HG02884 (cell line): ENCODE measurements around the gene CIRBP.

ENCODE experiments used
- ATAC-seq: cut with Tn5 transposase; IDR thresholded peaks from one replicate; pipeline ENCODE4 v1.9.1; 2021; ENCODE audit warnings: mild to moderate bottlenecking, moderate library complexity; ENCODE audit not compliant: unreplicated experiment

Gene CIRBP

DNA sequence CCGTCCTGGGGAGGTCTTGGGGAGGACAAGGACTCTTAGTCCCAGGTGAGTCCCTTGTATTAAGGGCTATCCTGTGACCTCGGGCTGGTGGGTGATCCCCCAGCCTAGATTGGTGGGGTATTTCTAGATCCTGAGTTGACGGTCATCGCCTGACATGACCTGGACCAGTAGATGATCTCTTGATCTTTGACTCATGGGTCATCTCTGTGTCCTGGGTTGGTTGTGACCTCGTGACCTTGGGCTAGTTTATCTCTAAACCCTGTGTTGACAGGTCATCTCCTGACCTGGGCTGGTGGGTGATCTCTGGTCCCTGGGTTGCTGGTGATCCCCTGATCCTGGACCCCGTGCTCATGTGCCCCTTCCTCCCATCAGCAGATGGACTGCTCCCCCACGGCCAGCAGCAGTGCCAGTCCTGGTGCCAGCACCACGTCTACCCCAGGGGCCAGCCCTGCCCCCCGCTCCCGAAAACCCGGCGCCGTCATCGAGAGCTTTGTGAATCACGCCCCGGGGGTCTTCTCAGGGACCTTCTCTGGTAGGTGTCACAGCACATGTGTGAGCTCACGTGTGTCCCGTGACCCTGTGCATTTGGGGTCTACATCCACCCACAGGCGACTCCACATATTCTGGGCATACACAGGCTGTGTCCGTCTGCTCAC, 14.5 kb upstream of the CIRBP start:
- no peak for ATAC-seq

DNA sequence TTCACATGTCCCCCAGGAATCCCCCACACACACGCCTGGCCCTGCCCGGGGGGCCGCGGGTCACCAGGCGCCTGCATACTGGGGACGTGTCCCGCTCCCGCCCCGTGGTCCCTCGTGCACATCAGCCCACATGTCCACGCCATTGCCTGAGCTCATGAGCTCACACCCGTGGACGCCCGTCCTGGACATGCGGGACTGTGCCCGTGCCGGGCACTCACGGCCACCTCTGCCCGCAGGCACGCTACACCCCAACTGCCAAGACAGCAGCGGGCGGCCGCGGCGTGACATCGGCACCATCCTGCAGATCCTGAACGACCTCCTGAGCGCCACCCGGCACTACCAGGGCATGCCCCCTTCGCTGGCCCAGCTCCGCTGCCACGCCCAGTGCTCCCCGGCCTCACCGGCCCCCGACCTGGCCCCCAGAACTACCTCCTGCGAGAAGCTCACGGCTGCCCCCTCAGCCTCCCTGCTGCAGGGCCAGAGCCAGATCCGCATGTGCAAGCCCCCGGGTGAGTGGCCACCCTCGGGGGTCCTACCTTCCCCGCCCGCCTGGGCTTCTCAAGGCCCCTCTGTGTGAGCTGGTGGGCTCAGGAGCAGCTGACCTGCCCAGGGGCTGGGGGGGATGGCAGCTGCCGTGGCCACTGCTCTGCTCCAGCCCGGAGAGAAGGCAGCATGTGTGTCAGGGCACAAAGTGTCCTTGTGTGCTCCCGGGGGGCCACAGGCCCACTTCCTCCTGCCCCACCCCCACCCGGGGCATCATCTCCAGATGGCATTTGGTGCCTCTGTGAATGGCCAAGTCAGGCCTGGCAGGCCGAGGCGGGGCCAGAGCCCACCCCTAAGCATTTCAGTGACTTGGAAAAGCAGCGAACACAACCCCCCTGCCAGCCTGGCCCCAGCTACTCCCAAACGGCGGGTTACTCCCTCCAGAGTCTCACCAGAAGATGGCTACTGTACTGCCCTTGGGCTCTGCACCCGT, 13.7 kb upstream of the CIRBP start:
- no peak for ATAC-seq

DNA sequence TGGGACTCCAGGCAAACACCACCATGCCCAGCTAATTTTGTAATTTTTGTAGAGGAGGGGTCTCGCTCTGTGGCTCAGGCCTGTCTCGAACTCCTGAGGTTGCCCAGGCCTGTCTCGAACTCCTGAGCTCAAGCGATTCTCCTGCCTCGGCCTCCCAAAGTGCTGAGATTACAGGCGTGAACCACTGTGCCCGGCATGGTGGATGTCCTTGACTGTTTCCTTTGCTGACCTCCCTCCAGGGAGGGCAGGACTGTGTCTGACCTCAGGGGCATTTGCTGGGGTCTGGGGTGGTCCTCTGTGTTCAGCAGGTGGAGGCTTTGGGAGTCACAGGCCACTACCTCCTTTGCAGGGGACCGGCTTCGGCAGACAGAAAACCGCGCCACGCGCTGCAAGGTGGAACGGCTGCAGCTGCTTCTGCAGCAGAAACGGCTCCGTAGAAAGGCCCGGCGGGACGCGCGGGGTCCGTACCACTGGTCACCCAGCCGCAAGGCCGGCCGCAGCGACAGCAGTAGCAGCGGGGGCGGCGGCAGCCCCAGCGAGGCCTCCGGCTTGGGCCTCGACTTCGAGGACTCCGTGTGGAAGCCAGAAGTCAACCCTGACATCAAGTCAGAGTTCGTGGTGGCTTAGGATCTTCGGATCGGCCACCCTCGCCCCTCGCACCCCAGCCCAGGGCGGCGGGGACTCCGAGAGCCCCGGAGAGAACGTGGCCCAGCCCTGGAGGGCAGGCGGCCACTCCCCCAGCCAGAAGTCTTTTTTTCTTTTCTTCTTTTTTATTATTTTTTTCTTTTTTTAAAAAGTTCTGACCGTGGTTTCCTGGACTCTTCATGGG, 12.3 kb upstream of the CIRBP start:
- ATAC-seq: no peak

DNA sequence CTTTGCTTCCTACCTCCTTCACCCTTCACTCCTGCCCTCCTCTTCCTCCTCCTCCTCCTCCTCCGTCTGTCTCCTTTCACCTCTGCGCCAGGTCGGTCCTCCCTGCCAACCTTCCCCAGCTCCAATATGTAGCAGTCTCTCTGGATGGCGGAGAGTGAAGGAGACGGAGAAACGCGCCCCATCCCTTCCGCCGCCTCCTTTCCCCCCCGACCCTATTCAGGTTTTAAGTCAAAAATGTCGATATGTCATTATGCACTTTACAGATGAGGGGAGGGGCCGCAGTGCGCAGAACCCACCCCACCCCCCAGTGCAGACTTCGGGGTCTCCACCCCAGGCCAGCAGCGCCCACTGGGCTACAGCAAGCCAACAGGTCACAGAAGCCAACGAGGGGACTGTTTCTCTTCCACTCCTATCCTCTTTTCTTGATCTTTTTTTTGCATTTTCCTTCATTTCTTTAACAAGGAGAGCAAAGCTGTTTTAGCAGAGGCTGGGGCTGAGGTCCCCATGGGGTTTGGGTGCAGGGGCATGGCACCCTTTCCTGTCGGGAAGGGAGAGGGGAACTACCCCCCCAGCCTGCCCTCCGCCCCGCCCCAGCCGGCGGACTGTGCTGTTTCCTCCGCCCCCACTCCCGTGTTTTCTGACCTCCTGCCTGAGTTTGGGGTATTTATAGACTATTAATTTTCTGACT, 11.5 kb upstream of the CIRBP start:
- ATAC-seq: no peak

DNA sequence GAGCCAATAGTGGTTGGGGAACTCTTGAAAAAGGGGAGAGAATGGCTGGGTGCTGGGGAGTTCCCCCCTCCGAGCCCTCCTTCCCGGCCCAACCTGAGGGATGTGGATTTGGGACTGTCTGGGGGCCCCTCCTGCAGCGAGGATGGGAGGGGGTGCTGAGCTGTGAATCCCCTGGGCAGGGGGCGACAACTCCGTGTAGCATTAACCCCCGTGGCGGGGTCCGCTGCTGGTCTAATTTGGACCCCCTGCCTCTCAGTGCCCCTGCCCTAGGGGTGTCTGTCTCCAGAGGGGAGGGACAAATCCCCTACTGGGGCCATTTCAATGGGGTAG, 11.0 kb upstream of the CIRBP start:
- no peak for ATAC-seq

DNA sequence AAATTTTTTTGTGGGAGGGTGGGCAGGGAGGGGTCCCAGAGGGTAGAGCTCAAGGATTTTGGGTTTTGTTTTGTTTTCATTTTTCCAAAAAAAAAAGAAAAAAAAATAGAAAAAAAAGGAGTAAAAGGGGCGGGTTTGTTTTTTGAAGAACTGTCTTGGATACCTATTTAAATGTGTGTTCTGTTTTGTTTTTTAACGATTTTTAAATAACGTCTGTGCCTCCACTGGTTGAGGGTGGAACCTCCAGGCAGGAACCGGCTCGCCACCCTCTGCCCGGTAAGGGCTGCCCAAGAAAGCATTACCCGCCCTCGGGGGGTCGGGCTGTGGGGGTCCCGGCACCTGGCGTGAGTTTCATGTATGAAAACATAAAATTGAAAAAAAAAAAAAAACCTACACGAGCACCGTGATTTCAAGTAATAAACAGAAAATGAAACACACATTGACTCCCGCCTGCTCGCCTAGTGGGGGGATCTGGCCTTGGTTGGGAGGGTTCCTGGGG, 10.4 kb upstream of the CIRBP start:
- no peak for ATAC-seq

DNA sequence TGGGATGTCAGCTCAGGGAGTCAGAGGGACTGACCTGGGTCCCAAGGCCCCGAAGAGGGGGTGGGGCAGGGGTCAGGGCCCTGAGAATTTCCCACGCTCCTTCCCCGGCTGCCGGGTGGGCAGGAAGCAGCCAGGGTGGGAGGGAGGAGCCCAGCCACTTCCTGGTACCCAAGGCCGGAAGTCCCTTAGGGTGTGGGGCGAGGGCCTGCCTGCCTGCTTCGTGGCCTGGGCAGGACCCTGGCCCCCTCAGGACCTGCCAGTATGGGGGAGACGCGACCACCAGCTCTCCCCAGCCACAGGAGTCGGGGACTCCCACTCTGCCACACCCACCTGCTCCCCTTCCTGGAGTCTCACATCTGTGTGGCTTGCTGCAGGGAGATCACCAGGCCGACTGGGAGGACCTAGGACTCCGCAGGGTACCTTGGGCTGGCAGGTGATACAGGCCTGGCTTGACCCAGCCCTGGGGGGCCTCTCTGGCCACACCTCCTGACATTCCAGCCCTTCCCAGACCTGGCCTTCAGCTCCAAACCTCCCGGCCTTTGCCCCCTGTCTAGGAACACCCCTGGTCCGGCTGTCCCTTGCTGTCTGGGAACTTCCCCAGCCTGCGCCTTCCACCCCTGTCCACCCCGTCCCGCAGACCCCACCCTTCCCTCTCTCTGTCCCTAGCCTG, 9.8 kb upstream of the CIRBP start:
- no peak for ATAC-seq

DNA sequence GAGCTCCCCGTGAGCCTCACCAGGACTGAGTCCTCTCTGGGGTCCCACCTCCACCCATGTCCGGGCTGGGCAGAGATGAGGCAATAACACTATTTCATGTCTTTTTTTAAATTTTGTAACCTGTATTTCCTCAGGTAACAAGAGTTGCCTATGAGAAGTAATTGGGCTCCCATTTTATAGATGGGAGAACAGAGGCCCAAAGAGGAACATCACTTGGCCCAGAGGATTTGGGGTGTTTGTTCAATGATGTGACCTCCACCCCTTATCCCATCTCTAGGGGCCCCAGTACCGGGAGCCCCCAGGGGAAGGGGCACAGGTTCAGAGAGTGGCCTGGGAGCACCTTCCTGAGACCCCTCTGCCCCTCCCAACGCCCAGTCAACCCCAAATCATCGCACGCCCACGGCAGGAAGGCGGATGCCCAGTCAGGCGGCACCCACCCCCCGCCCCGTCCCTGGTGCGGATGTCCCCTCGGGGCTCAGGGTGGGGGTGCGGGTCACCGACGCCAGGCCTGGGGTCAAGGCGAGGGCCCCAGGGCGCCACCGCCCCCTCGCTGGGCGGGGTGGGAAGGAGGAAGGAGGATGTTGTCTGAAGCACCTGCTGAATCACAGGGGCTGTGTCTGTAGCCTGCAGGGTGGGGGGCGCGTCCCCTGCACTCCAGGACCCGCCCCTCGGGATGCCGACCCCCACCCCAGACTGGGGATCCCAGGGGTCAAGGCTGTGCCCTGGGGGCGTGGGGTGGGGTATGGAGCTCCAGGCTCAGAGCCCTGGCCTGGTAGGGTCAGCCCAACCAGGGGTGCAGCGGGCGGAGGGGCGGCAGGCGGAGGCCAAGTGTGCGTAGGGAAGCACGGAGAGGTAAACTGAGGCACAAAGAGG, 9.0 kb upstream of the CIRBP start:
- no peak for ATAC-seq

DNA sequence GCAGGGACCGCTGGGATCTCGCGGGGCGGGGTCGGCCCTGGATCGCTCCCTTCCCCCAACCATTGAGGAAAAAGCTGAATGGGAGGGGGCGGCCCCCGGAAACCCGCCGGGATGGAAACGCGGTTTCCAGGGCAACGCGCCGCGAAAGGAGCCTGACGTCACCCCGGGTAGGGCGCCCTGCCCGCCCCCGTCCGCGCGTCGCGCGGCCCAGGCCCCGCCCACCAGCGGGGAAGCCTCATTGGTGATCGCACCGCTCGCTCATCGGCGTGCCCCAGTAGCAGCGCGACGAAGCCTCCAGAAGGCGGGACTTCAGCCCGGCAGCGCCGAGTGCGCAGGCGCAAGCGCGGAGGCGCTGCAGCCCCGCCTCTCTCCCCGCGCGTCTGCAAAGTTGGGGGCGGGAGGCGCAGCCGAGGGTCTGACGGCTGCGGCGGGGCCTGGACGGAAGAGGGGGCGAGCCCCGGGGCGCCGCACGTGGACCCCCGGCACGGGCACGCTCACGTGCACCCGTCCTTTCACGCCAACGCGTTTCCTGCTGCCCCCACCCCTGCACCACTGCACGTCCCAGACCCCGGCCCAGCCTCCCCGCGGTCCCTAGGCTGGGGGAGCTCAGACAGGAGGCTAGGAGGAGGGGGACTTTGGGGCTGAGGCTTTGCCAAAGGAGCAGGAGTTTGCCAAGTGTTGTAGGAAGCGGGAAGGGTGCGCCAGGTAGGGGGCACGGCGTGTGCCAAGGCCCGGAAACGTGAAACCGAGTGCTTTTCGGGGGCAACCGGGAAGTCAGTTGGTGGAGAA, 8.2 kb upstream of the CIRBP start:
- ATAC-seq: peak; percentile 57

DNA sequence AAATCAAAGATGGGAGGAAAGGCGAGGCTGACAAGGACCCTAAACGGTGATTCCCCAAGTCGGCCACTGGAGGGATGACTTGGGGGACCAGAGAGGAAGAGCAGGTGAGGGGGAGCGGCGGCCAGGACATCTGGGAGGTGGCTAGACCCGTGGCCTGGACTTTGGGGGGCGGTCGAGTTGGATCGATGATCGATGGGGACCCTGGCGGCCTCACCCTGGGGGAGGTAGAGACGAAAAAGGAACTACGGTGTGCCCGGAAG, 7.7 kb upstream of the CIRBP start:
- ATAC-seq: no peak

DNA sequence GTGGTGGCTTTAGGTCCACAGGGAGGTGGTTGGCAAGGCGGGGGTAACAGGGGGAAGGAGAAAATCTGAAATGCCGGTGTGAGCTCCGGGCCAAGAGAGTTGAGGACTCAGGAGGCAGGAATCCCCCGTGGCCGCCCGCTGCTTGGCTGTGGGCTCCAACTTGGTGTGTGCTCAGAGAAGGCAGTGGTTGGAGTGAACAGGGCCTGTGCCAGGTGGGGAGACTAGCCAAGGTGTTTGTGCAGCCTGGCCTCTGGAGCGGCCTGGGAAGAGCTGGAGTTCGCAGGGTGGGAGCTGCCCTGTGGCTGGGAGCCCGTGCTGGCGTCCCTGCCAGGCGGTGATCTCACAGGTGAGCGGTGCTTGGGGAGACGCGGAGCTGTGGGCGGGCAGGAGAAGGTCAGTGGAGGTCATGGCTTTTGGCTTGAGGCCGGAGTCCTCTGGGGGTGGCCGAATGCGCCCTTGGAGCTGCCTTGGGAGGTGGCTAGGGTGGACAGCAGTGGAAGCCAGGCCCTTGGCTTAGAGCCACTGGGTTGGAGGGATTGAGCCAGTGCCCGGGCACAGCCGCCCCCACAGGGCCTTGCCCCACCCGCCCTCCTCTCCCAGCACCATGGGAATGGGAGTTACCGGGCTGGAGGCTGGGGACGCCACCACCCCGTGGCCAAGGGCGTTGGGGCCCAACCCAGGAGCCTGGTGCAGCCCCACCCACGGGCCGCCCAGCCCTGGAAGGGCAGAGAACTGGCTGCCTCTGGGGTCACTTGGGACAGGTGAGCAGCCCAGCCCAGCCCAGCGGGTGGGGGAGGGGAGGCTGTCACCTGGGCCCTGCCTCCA, 7.1 kb upstream of the CIRBP start:
- no peak for ATAC-seq

DNA sequence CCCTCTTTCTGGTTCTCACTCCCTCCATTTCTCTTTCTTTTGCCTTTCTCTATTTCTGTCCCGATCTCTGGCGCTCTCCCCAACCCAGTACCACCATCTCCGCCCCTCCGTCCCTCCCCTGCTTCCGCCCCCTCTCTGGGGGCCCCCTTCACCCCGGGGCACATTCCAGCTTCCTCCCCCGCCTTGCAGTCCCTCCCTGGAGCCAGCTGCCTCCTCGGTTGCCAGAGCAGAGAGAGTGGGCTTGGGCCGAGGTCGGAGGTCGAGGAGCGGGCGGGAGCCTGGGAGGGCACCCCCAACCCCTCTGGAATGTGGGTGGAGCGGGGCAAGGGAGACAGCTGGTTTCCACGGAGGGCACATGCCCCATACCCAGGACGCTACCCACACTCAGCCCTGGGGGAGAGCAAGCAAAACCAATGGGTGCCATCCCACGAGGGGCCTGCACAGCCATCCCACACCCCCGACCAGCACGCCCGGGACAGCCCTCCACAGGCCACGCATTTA, 6.5 kb upstream of the CIRBP start:
- no peak for ATAC-seq

DNA sequence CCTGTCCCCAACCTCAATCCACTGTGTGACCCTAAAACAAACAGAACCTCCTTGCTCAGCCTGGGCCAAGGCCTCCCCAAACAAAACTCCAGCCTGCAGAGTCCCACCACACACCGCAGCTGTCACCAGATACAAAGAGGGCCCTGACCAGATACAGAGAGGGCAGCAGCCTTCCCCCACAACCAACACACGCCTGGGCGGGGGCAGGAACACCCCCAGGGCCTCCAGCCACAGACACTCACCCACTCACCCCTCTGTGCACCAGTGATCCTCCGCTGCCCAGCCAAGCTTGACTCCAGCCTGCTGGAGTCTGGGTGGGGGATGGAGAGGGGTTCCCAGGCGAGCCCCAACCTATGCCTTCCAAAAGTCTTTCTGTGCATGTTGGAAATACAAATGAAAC, 5.9 kb upstream of the CIRBP start:
- no peak for ATAC-seq

DNA sequence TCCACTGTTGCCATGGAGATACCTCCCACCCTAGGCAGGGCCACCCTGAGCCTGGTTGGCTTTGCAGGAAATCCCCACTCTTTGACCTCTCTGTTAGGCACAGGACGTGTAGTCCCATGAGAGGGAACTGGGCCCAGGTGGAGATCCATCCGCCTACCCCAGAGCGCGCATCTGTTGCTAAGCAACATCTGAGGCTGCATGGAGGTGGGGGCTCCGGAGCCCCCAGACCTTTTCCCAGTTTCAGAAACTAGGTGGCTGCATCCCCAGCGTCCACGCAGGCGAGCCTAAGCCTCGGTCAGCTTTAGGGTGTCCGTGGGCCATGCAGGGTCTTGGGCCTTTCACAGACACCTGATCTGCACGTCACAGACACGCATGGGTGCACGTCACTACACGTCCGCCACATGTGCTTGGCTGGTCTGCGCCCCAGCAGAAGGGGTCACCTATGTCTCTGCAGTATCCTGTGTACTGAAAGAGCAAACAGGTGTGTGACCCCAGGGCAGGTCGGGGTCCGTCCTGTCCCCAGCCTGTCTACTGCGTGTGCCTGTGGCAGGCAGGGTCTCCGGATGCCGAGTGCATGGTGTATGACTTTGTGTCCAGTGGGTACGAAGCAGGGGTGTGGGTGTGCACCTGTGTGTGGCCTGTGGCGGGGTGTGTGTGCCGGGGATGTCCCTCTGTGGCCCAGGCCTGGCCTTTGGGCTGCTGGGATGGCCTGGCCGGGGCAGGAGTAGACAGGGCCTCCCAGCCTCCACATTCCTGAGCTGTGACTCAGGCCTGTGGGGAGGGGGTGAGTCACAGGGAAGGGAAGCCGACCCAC, 4.1 kb upstream of the CIRBP start:
- ATAC-seq: no peak

DNA sequence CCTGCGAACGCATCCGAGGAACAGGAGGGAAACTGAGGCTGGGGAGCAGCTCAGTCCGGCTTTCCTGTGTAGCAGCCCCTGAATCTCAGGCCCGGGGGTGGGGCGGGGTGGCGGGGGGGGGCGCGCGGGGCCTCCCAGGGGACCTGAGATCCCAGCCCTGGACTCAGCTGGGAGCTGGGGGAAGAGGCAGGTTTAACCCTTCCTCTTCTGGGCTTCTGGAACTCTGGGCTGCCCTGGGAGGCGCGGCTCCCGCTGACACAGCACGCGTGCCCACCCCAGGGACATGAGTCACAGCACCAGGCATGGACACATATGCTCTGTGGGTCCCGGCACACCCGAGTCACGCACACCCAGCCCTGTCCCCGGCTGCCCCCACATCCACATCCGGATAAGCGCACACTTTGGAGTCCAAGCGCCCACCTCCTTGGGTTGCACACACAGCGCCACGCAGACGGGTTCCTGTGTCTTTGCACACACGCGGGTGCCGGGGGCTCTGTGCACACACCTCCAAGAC, 3.5 kb upstream of the CIRBP start:
- no peak for ATAC-seq

DNA sequence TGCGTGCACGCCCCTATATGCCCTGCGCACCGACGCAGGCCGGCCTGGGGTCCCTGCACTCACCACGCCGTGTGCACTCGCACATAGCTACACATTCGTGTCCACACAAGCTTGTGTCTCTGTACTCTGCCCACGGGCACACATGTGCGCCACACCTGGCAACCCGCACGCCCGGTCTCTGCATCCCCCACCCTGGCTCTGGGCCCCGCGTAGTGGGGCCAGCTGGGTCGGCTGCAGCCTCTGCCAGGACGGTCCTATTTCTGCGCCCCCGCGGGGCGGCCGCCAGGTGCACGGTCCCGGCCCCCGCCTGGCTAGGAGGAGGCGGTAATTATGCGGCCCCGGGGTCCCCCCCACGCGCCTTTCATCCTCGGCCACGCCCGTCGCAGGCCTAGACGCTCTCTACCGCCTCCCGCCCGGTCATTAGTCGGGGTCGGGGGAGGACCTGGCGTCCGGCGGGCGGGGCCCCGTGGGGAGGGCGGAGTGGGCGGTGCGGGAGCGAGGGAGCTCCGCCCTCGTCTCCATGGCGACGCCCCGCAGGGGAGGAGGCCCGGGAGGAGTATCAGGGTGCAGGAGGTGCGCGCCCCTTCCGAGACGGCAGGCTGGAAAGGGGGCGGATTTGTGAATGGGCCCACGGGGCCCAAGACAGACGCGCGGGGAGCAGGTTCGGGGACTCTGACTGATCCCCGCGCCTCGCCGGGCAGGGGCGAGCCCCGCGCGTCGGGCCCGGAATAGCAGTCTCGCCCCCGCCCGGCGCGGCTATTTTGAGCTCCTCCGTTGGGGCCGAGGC, 2.8 kb upstream of the CIRBP start:
- no peak for ATAC-seq
